ENCODE results near the gene CAP2. TPM values are rescaled to one million over a fixed set of nuclear protein-coding genes. Genes with fewer than 3 reads are reported as not detected.

The CAP2 gene
- total RNA-seq, 1 experiment from 2014 or later: 7.2 TPM

DNA sequence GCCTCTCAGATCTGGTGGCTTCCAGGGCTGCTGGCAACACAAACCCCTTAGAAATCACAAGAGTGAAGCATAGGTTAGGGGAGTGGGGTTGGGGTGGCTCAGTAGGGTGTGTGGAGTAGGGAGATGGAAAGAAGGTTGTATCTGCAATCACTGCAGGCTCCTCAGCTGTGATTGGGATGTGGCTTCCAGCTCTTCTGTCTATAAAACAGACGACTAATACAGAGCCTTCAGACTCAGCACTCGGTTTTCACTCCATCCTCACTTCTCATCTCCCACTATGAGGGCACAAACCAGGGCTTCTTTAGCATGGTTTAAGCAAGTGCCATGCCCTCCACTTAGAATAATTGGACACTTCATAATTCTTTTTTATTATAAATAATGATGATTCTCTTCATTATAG is 46.4 kb upstream of the CAP2 start:
- H3K9me3 Mint-ChIP-seq: peaks cover 11% of the 10 kb centered on the region
- ATAC-seq (no peak), DNase-seq (ENCODE audit: low spot score) (no peak)
- no peak overlapping the region for H3K27ac Mint-ChIP-seq
- no peaks in the 10 kb centered on the region for H3K27me3 Mint-ChIP-seq (ENCODE audit: low read depth)
- POLR2A ChIA-PET: interaction anchor here (0.5 kb wide), 1 partner anchor 11 kb away, joined by 3 read pairs; no protein-coding TSS in a partner anchor
- H3K36me3 Mint-ChIP-seq: no peaks in the 10 kb centered on the region
- no peak overlapping the region for H3K4me3 Mint-ChIP-seq
- CTCF ChIA-PET: no interaction called here
- no peaks in the 10 kb centered on the region for H3K4me1 Mint-ChIP-seq
- TF ChIP-seq ZNF317 (CRISPR knock-in tag; IDR thresholded peaks at IDR 0.05; ENCODE audit: borderline replicate concordance, low read depth) (no peak), ZNF671 (CRISPR knock-in tag; IDR thresholded peaks at IDR 0.05) (no peak), TEAD4 (CRISPR knock-in tag; IDR thresholded peaks at IDR 0.05) (no peak), HMGA2 (CRISPR knock-in tag; IDR thresholded peaks at IDR 0.05) (no peak), GABPB1 (CRISPR knock-in tag; IDR thresholded peaks at IDR 0.05) (no peak), MYBL2 (CRISPR knock-in tag; IDR thresholded peaks at IDR 0.05) (no peak), SMAD4 (CRISPR knock-in tag; IDR thresholded peaks at IDR 0.05) (no peak), RELA (CRISPR knock-in tag; IDR thresholded peaks at IDR 0.05; ENCODE audit: borderline replicate concordance) (no peak), ZNF121 (CRISPR knock-in tag; IDR thresholded peaks at IDR 0.05) (no peak), TEAD1 (CRISPR knock-in tag; IDR thresholded peaks at IDR 0.05) (no peak), ZNF416 (CRISPR knock-in tag; IDR thresholded peaks at IDR 0.05) (no peak), ZNF396 (CRISPR knock-in tag; IDR thresholded peaks at IDR 0.05; ENCODE audit: borderline replicate concordance) (no peak)
- TF ChIP-seq, protein P1, sequence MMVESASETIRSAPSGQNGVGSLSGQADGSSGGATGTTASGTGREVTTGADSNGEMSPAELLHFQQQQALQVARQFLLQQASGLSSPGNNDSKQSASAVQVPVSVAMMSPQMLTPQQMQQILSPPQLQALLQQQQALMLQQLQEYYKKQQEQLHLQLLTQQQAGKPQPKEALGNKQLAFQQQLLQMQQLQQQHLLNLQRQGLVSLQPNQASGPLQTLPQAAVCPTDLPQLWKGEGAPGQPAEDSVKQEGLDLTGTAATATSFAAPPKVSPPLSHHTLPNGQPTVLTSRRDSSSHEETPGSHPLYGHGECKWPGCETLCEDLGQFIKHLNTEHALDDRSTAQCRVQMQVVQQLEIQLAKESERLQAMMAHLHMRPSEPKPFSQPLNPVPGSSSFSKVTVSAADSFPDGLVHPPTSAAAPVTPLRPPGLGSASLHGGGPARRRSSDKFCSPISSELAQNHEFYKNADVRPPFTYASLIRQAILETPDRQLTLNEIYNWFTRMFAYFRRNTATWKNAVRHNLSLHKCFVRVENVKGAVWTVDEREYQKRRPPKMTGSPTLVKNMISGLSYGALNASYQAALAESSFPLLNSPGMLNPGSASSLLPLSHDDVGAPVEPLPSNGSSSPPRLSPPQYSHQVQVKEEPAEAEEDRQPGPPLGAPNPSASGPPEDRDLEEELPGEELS (CRISPR knock-in tag; IDR thresholded peaks at IDR 0.05): no peak
- TF ChIP-seq, protein P2, sequence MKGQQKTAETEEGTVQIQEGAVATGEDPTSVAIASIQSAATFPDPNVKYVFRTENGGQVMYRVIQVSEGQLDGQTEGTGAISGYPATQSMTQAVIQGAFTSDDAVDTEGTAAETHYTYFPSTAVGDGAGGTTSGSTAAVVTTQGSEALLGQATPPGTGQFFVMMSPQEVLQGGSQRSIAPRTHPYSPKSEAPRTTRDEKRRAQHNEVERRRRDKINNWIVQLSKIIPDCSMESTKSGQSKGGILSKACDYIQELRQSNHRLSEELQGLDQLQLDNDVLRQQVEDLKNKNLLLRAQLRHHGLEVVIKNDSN (CRISPR knock-in tag; IDR thresholded peaks at IDR 0.05): no peak
- TF ChIP-seq, protein P3, sequence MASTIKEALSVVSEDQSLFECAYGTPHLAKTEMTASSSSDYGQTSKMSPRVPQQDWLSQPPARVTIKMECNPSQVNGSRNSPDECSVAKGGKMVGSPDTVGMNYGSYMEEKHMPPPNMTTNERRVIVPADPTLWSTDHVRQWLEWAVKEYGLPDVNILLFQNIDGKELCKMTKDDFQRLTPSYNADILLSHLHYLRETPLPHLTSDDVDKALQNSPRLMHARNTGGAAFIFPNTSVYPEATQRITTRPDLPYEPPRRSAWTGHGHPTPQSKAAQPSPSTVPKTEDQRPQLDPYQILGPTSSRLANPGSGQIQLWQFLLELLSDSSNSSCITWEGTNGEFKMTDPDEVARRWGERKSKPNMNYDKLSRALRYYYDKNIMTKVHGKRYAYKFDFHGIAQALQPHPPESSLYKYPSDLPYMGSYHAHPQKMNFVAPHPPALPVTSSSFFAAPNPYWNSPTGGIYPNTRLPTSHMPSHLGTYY (CRISPR knock-in tag; IDR thresholded peaks at IDR 0.05): no peak
- TF ChIP-seq, protein P4, sequence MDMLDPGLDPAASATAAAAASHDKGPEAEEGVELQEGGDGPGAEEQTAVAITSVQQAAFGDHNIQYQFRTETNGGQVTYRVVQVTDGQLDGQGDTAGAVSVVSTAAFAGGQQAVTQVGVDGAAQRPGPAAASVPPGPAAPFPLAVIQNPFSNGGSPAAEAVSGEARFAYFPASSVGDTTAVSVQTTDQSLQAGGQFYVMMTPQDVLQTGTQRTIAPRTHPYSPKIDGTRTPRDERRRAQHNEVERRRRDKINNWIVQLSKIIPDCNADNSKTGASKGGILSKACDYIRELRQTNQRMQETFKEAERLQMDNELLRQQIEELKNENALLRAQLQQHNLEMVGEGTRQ (CRISPR knock-in tag; IDR thresholded peaks at IDR 0.05): no peak
- TF ChIP-seq, protein P5, sequence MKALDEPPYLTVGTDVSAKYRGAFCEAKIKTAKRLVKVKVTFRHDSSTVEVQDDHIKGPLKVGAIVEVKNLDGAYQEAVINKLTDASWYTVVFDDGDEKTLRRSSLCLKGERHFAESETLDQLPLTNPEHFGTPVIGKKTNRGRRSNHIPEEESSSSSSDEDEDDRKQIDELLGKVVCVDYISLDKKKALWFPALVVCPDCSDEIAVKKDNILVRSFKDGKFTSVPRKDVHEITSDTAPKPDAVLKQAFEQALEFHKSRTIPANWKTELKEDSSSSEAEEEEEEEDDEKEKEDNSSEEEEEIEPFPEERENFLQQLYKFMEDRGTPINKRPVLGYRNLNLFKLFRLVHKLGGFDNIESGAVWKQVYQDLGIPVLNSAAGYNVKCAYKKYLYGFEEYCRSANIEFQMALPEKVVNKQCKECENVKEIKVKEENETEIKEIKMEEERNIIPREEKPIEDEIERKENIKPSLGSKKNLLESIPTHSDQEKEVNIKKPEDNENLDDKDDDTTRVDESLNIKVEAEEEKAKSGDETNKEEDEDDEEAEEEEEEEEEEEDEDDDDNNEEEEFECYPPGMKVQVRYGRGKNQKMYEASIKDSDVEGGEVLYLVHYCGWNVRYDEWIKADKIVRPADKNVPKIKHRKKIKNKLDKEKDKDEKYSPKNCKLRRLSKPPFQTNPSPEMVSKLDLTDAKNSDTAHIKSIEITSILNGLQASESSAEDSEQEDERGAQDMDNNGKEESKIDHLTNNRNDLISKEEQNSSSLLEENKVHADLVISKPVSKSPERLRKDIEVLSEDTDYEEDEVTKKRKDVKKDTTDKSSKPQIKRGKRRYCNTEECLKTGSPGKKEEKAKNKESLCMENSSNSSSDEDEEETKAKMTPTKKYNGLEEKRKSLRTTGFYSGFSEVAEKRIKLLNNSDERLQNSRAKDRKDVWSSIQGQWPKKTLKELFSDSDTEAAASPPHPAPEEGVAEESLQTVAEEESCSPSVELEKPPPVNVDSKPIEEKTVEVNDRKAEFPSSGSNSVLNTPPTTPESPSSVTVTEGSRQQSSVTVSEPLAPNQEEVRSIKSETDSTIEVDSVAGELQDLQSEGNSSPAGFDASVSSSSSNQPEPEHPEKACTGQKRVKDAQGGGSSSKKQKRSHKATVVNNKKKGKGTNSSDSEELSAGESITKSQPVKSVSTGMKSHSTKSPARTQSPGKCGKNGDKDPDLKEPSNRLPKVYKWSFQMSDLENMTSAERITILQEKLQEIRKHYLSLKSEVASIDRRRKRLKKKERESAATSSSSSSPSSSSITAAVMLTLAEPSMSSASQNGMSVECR (CRISPR knock-in tag; IDR thresholded peaks at IDR 0.05; ENCODE audit: borderline replicate concordance): no peak
- TF ChIP-seq, protein P6, sequence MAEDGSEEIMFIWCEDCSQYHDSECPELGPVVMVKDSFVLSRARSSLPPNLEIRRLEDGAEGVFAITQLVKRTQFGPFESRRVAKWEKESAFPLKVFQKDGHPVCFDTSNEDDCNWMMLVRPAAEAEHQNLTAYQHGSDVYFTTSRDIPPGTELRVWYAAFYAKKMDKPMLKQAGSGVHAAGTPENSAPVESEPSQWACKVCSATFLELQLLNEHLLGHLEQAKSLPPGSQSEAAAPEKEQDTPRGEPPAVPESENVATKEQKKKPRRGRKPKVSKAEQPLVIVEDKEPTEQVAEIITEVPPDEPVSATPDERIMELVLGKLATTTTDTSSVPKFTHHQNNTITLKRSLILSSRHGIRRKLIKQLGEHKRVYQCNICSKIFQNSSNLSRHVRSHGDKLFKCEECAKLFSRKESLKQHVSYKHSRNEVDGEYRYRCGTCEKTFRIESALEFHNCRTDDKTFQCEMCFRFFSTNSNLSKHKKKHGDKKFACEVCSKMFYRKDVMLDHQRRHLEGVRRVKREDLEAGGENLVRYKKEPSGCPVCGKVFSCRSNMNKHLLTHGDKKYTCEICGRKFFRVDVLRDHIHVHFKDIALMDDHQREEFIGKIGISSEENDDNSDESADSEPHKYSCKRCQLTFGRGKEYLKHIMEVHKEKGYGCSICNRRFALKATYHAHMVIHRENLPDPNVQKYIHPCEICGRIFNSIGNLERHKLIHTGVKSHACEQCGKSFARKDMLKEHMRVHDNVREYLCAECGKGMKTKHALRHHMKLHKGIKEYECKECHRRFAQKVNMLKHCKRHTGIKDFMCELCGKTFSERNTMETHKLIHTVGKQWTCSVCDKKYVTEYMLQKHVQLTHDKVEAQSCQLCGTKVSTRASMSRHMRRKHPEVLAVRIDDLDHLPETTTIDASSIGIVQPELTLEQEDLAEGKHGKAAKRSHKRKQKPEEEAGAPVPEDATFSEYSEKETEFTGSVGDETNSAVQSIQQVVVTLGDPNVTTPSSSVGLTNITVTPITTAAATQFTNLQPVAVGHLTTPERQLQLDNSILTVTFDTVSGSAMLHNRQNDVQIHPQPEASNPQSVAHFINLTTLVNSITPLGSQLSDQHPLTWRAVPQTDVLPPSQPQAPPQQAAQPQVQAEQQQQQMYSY (CRISPR knock-in tag; IDR thresholded peaks at IDR 0.05): no peak
